ENCODE measurements around the gene TUT4. TPM values are rescaled to one million over a fixed set of nuclear protein-coding genes. Genes with fewer than 3 reads are reported as not detected.

TUT4 gene
- total RNA-seq (2013) = 20.3 TPM
- polyA plus RNA-seq (10 to 100 TPM in 1 of 3 donors, 1 to 10 TPM in 2; 4.3 to 24.2 (median 7.6) TPM), polyA minus RNA-seq (7.8 and 9.6 TPM in 2 replicates), total RNA-seq (18.1 to 100 (median 49.4) reads per million in 11 experiments)

GRCh38 chr1:52552505-52553361, at the start of gene TUT4:
Gene TUT4 (minus strand): TSS chr1:52553092. CDS start chr1:52526280, 26,812 bp downstream.
- H3K27me3 ChIP-seq (ENCODE audit: control insufficient read depth in 2 of 2, insufficient read depth in 2 of 2, low read length in 2 of 2) = peaks cover 0 to 6% of the 10 kb centered on the region in 2 donors
- Mint-ChIP-seq H3K27me3 (ENCODE audit: low read depth in 3 of 3) (peaks cover 2 to 6% (median 5%) of the 10 kb centered on the region in 3 donors), H3K9me3 (no peaks in the 10 kb centered on the region), H3K4me1 (peaks cover 19% of the 10 kb centered on the region), H3K27ac (peak within 1 kb of the TSS in 5 of 7 donors; percentile 60 to 85 (median 68)), H3K36me3 (no peaks in the 10 kb centered on the region), H3K4me3 (peak within 1 kb of the TSS in 1 of 2 donors; percentile 80)
- peak; percentile 37 to 57 (median 53) for DNase-seq
- peaks cover 16 to 23% of the 10 kb centered on the region in 2 donors for H3K4me1 ChIP-seq (ENCODE audit: control insufficient read depth in 1 of 2, insufficient read depth in 2 of 2, low read length in 2 of 2)
- H3K4me3 ChIP-seq (replicated peaks in 1 of 3; ENCODE audit: low read depth in 2 of 3, low read length in 3 of 3) = peak within 1 kb of the TSS; percentile 76 to 93 (median 77)
- H3K79me2 ChIP-seq (ENCODE audit: insufficient read depth, low read length) = peaks cover 51% of the 10 kb centered on the region
- peak within 1 kb of the TSS in 1 of 2 donors; percentile 79 for H3K27ac ChIP-seq (ENCODE audit: low read depth in 1 of 2, low read length in 2 of 2)
- no peaks in the 10 kb centered on the region for H3K36me3 ChIP-seq (replicated peaks in 1 of 2; ENCODE audit: control insufficient read depth in 1 of 2, insufficient read depth in 2 of 2, low read length in 2 of 2)
- H3K4me2 ChIP-seq (replicated peaks; ENCODE audit: extremely low read depth, low read length, poor library complexity, severe bottlenecking) = peak within 1 kb of the TSS; percentile 81
- H2AFZ ChIP-seq (ENCODE audit: insufficient read depth, low read depth, low read length, poor library complexity, severe bottlenecking) = peak within 1 kb of the TSS; percentile 91
- H4K20me1 ChIP-seq (ENCODE audit: insufficient read depth, low read length) = peaks cover 4% of the 10 kb centered on the region
- under 1% methylated on average over 57 of the region's 68 CpGs for WGBS (ENCODE audit: insufficient coverage)
- H3K9ac ChIP-seq (ENCODE audit: insufficient read depth, low read length, poor library complexity, severe bottlenecking) = peak within 1 kb of the TSS; percentile 78
- intact Hi-C loops (cut with micrococcal nuclease) = loop anchor here (10.0 kb wide), 3 partner anchors 82 to 148 kb away; partner anchors contain the start of genes SHISAL2A (in 2 of the 2), ORC1 (in 1 of the 2) and PRPF38A (in 1 of the 2)
- TF ChIP-seq, protein P1, sequence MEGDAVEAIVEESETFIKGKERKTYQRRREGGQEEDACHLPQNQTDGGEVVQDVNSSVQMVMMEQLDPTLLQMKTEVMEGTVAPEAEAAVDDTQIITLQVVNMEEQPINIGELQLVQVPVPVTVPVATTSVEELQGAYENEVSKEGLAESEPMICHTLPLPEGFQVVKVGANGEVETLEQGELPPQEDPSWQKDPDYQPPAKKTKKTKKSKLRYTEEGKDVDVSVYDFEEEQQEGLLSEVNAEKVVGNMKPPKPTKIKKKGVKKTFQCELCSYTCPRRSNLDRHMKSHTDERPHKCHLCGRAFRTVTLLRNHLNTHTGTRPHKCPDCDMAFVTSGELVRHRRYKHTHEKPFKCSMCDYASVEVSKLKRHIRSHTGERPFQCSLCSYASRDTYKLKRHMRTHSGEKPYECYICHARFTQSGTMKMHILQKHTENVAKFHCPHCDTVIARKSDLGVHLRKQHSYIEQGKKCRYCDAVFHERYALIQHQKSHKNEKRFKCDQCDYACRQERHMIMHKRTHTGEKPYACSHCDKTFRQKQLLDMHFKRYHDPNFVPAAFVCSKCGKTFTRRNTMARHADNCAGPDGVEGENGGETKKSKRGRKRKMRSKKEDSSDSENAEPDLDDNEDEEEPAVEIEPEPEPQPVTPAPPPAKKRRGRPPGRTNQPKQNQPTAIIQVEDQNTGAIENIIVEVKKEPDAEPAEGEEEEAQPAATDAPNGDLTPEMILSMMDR (IDR thresholded peaks at IDR 0.05) = no peak
- no peaks in the 10 kb centered on the region for H3K9me3 ChIP-seq (replicated peaks in 1 of 2; ENCODE audit: control insufficient read depth in 1 of 2, insufficient read depth in 1 of 2, low read length in 2 of 2)

Measured in CD14-positive monocyte (primary cell).